K562 (cell line): ENCODE results near the gene ADAM19. TPM values are rescaled to one million over a fixed set of nuclear protein-coding genes. Genes with fewer than 3 reads are reported as not detected.

Experiments
- ATAC-seq: fragments of 200-7000 bp; cut with Tn5 transposase; 3 replicates; pipeline ENCODE4 v1.9.1; 2020; ENCODE audit warnings: moderate library complexity
- BruUV-seq: library from RNA; stranded (reverse); fragments of 400-500 nt; replicated peaks from 2 replicates; lab custom pipeline; 2021; lab: Mats Ljungman, UMichigan
- CTCF ChIA-PET: fragments of 300-600 bp; formaldehyde crosslinking; extraction: SDS; loops from one replicate; lab custom pipeline; 2021; ENCODE audit warnings: low intra/inter-chr PET ratio; lab: Yijun Ruan, JAX
- POLR2A ChIA-PET: fragments of 300-600, 350-650 bp; sonication (Branson Sonifier 250); formaldehyde crosslinking; extraction: SDS; loops from one replicate; lab custom pipeline; 2021; ENCODE audit warnings: antibody characterized with exemption, inconsistent platforms; lab: Yijun Ruan, JAX
- DNase-seq, 4 experiments: peaks; one replicate each; pipeline versions ENCODE4 v3.0.0 to v3.0.0-alpha.2; 2011 to 2018; ENCODE audit warnings: low spot score in 3 of 4, mixed read lengths in 3 of 4; ENCODE audit errors: extremely low read depth in 1 of 4
- FAIRE-seq: peaks from 2 replicates; lab custom pipeline; 2011; peaks lifted over from hg19 to GRCh38; lab: Jason Lieb, UNC
- H2AFZ ChIP-seq: 2 replicates; pipeline ENCODE4 v1.6.0; 2011; ENCODE audit warnings: low read depth, low read length, control low read depth, inconsistent platforms
- H3K27ac ChIP-seq: fragments of 200-600 bp; 3 replicates; pipeline ENCODE4 v1.8.0; 2011; ENCODE audit warnings: low read depth, mild to moderate bottlenecking, control low read depth, inconsistent platforms, low read length, moderate library complexity, mixed read lengths; ENCODE audit errors: extremely low read depth
- H3K27me3 ChIP-seq, 2 experiments: fragments of 300-600 bp in 1 of 2; 2 replicates in 1 of 2; 3 replicates in 1 of 2; pipeline versions ENCODE4 v1.6.0 to v1.8.0; 2011; ENCODE audit warnings: inconsistent platforms in 2 of 2, low read length in 2 of 2, mild to moderate bottlenecking in 1 of 2, mixed read lengths in 1 of 2, moderate library complexity in 1 of 2; ENCODE audit not compliant: control insufficient read depth in 2 of 2, insufficient read depth in 2 of 2
- H3K36me3 ChIP-seq: fragments of 300-600 bp; 3 replicates; pipeline ENCODE4 v1.8.0; 2011; ENCODE audit warnings: mild to moderate bottlenecking, low read length, inconsistent platforms; ENCODE audit not compliant: control insufficient read depth, insufficient read depth
- H3K4me1 ChIP-seq, 2 experiments: fragments of 200-600 bp in 1 of 2; replicated peaks in 1 of 2; 2 replicates in 1 of 2; 3 replicates in 1 of 2; pipeline versions ENCODE4 v1.5.1 to v1.8.0; 2011; ENCODE audit warnings: inconsistent platforms in 2 of 2, low read length in 2 of 2, mild to moderate bottlenecking in 1 of 2, mixed read lengths in 1 of 2, moderate library complexity in 1 of 2; ENCODE audit not compliant: control insufficient read depth in 2 of 2, insufficient read depth in 2 of 2
- H3K4me2 ChIP-seq: 2 replicates; pipeline ENCODE4 v1.6.1; 2011; ENCODE audit warnings: low read length, control low read depth, inconsistent platforms, mixed read lengths; ENCODE audit not compliant: insufficient read depth
- H3K4me3 ChIP-seq: fragments of 200-600 bp; sonication (generic), shearing (Covaris generic); 2 replicates; pipeline ENCODE4 v1.5.1; 2016; ENCODE audit warnings: control low read depth, inconsistent platforms
- H3K79me2 ChIP-seq: fragments of 200-600 bp; 3 replicates; pipeline ENCODE4 v1.8.0; 2011; ENCODE audit warnings: low read length, inconsistent platforms; ENCODE audit not compliant: control insufficient read depth, insufficient read depth
- H3K9ac ChIP-seq, 2 experiments: 2 replicates each; pipeline versions ENCODE4 v1.6.0 to v1.6.1; 2011; ENCODE audit warnings: low read depth in 2 of 2, low read length in 2 of 2, control low read depth in 1 of 2, inconsistent platforms in 1 of 2, mild to moderate bottlenecking in 1 of 2, mixed read lengths in 1 of 2; ENCODE audit not compliant: insufficient read depth in 1 of 2
- H3K9me1 ChIP-seq: one replicate; pipeline ENCODE4 v1.6.0; 2011; ENCODE audit warnings: inconsistent platforms, mild to moderate bottlenecking, low read length, moderate library complexity; ENCODE audit not compliant: control insufficient read depth, insufficient read depth
- H3K9me3 ChIP-seq: replicated peaks from 2 replicates; pipeline ENCODE4 v1.5.1; 2011; ENCODE audit warnings: low read depth, low read length, inconsistent platforms; ENCODE audit not compliant: control insufficient read depth, insufficient read depth
- H4K20me1 ChIP-seq: replicated peaks from 2 replicates; pipeline ENCODE4 v1.6.1; 2011; ENCODE audit warnings: low read length, inconsistent platforms, mixed read lengths; ENCODE audit not compliant: control insufficient read depth, insufficient read depth
- CREBBP ChIP-seq: IDR thresholded peaks from one replicate; pipeline ENCODE4 v1.6.1; 2012; ENCODE audit warnings: low read depth, mild to moderate bottlenecking, control low read depth, inconsistent platforms, low read length
- HMG20A ChIP-seq: fragments of 450-650 bp; formaldehyde crosslinking; conservative IDR thresholded peaks from 2 replicates; pipeline ENCODE4 v1.4.0; 2020; ENCODE audit warnings: mild to moderate bottlenecking, mixed read lengths
- MECOM ChIP-seq: fragments of 250-450 bp; sonication (Bioruptor Pico); IDR thresholded peaks from 2 replicates; pipeline ENCODE4 v1.8.0; 2022; ENCODE audit warnings: inconsistent platforms
- NR2F6 ChIP-seq: fragments of 450-650 bp; formaldehyde crosslinking; IDR thresholded peaks from 2 replicates; pipeline ENCODE4 v1.4.0; 2020; ENCODE audit warnings: mild to moderate bottlenecking
- ZNF445 ChIP-seq: fragments of 250-450 bp; sonication (Bioruptor Pico); IDR thresholded peaks from 2 replicates; pipeline ENCODE4 v1.4.0; 2020; ENCODE audit warnings: low read depth, mild to moderate bottlenecking, moderate library complexity
- WGBS: fragments of 100-300 bp; shearing (Covaris generic); methylation state at CpG from one replicate; pipeline ENCODE4 v1.1.6; 2016; ENCODE audit warnings: low coverage, mixed read lengths; ENCODE audit not compliant: insufficient coverage; ENCODE audit errors: missing lambda C conversion rate; 5-methylcytosine and 5-hydroxymethylcytosine counted together
- in situ Hi-C: fragments of 300-500 bp; cut with MboI; formaldehyde crosslinking; loops from 4 replicates; pipeline ENCODE4 v1.15.0; 2018; ENCODE audit warnings: inconsistent platforms, mixed read lengths
- intact Hi-C: fragments of 100-400 bp; cut with micrococcal nuclease; formaldehyde crosslinking; loops from 2 replicates; pipeline ENCODE4 v1.14.2; 2022
- polyA plus RNA-seq, 8 experiments: library from polyadenylated mRNA; depleted of rRNA in 4 of 8; stranded (reverse) in 5 of 8; unstranded in 3 of 8; fragments of >200 nt; fragmentation: Nextera tagmentation in 2 of 8; fragmentation: Illumina TruSeq in 1 of 8; extraction: Ambion mirVana in 2 of 8; extraction: Trizol in 1 of 8; gene quantifications; 2 replicates each; pipeline versions ENCODE4 v1.2.1 to v1.2.3, GENCODE V29; 2011 to 2014; ENCODE audit warnings: inconsistent platforms in 1 of 8, missing spikeins in 1 of 8
- total RNA-seq, 7 experiments: library from RNA; depleted of rRNA in 6 of 7; stranded (reverse); fragments of >200 nt in 6 of 7; fragmentation: Illumina TruSeq in 2 of 7; extraction: Trizol in 2 of 7; gene quantifications; 2 replicates each; pipeline versions ENCODE4 v1.2.1 to v1.2.3, GENCODE V29; 2011 to 2021; ENCODE audit warnings: low replicate concordance in 1 of 7
- TF ChIP-seq, protein P1 (sequence below): sonication (generic); formaldehyde crosslinking; IDR thresholded peaks from 2 replicates; pipeline ENCODE4 v1.8.0; 2023; ENCODE audit warnings: mild to moderate bottlenecking, missing genetic modification reagents
- TF ChIP-seq, protein P2 (sequence below): sonication (generic); formaldehyde crosslinking; IDR thresholded peaks from 2 replicates; pipeline ENCODE4 v1.8.0; 2022; ENCODE audit warnings: mild to moderate bottlenecking, missing genetic modification reagents
- TF ChIP-seq, protein P3 (sequence below): fragments of 450-650 bp; IDR thresholded peaks from 2 replicates; pipeline ENCODE4 v1.6.1; 2016; ENCODE audit warnings: mild to moderate bottlenecking

The ADAM19 gene
- total and polyA plus RNA-seq, 9 of the 15 experiments (the other 6 are each of a cell fraction or from before 2014, with no cell fraction given), result 0.11 to 1.1 (median 0.43) TPM

DNA sequence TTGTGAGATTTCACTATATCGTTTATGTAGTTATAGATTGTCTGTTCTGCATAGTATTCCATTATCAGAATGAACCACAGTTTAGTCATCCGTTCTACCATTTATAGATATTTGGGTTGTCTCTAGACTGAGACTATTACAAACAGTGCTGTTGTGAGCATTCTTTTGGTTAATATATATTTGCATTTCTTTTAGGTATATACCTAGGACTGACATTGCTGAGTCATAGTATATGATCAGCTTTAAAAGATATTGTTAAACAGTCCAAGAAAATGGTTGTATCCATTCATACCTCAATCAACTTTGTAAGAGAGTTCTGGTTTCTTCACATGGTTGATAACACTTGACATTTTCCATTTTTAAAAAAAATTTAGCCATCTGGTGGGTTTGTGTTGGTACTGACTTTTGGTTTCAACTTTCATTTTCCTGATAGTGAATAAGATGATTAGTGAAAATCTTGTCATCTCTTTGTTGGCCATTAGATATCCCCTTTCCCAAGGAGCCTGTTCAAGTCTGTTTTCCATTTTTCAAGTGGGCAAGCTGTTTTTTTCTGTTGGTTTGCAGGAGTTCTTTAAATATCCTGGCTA lies 22.9 kb upstream of the ADAM19 start:
- POLR2A ChIA-PET, result no interaction called here
- Histone ChIP-seq H3K4me1 (no peaks in the 10 kb centered on the region; a peak in 1 of 5 replicates), H3K9me3 (no peaks in the 10 kb centered on the region), H4K20me1 (no peaks in the 10 kb centered on the region), H3K27ac (no peak overlapping the region), H3K4me2 (no peak overlapping the region), H2AFZ (peak overlapping the region; percentile 47; the same call in 1 of the 2 replicates), H3K4me3 (no peak overlapping the region), H3K36me3 (no peaks in the 10 kb centered on the region), H3K27me3 (no peaks in the 10 kb centered on the region), H3K9me1 (no peaks in the 10 kb centered on the region), H3K9ac (no peak overlapping the region), H3K79me2 (no peaks in the 10 kb centered on the region)
- 48% methylated on average over 2 of the region's 2 CpGs for WGBS
- no peak for DNase-seq
- no peak for FAIRE-seq
- ATAC-seq, result no peak; the same call in 2 of the 3 replicates
- in situ Hi-C loops, result no loop called here
- no TSS peak for BruUV-seq
- intact Hi-C loops, result no loop called here
- CTCF ChIA-PET, result no interaction called here
- TF ChIP-seq, protein P1, sequence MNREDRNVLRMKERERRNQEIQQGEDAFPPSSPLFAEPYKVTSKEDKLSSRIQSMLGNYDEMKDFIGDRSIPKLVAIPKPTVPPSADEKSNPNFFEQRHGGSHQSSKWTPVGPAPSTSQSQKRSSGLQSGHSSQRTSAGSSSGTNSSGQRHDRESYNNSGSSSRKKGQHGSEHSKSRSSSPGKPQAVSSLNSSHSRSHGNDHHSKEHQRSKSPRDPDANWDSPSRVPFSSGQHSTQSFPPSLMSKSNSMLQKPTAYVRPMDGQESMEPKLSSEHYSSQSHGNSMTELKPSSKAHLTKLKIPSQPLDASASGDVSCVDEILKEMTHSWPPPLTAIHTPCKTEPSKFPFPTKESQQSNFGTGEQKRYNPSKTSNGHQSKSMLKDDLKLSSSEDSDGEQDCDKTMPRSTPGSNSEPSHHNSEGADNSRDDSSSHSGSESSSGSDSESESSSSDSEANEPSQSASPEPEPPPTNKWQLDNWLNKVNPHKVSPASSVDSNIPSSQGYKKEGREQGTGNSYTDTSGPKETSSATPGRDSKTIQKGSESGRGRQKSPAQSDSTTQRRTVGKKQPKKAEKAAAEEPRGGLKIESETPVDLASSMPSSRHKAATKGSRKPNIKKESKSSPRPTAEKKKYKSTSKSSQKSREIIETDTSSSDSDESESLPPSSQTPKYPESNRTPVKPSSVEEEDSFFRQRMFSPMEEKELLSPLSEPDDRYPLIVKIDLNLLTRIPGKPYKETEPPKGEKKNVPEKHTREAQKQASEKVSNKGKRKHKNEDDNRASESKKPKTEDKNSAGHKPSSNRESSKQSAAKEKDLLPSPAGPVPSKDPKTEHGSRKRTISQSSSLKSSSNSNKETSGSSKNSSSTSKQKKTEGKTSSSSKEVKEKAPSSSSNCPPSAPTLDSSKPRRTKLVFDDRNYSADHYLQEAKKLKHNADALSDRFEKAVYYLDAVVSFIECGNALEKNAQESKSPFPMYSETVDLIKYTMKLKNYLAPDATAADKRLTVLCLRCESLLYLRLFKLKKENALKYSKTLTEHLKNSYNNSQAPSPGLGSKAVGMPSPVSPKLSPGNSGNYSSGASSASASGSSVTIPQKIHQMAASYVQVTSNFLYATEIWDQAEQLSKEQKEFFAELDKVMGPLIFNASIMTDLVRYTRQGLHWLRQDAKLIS (CRISPR knock-in tag), result no peak
- TF ChIP-seq HMG20A (no peak), MECOM (CRISPR knock-in tag) (no peak), CREBBP (no peak), ZNF445 (CRISPR knock-in tag) (no peak), NR2F6 (CRISPR knock-in tag) (no peak)
- TF ChIP-seq, protein P2, sequence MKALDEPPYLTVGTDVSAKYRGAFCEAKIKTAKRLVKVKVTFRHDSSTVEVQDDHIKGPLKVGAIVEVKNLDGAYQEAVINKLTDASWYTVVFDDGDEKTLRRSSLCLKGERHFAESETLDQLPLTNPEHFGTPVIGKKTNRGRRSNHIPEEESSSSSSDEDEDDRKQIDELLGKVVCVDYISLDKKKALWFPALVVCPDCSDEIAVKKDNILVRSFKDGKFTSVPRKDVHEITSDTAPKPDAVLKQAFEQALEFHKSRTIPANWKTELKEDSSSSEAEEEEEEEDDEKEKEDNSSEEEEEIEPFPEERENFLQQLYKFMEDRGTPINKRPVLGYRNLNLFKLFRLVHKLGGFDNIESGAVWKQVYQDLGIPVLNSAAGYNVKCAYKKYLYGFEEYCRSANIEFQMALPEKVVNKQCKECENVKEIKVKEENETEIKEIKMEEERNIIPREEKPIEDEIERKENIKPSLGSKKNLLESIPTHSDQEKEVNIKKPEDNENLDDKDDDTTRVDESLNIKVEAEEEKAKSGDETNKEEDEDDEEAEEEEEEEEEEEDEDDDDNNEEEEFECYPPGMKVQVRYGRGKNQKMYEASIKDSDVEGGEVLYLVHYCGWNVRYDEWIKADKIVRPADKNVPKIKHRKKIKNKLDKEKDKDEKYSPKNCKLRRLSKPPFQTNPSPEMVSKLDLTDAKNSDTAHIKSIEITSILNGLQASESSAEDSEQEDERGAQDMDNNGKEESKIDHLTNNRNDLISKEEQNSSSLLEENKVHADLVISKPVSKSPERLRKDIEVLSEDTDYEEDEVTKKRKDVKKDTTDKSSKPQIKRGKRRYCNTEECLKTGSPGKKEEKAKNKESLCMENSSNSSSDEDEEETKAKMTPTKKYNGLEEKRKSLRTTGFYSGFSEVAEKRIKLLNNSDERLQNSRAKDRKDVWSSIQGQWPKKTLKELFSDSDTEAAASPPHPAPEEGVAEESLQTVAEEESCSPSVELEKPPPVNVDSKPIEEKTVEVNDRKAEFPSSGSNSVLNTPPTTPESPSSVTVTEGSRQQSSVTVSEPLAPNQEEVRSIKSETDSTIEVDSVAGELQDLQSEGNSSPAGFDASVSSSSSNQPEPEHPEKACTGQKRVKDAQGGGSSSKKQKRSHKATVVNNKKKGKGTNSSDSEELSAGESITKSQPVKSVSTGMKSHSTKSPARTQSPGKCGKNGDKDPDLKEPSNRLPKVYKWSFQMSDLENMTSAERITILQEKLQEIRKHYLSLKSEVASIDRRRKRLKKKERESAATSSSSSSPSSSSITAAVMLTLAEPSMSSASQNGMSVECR (CRISPR knock-in tag), result no peak
- TF ChIP-seq, protein P3, sequence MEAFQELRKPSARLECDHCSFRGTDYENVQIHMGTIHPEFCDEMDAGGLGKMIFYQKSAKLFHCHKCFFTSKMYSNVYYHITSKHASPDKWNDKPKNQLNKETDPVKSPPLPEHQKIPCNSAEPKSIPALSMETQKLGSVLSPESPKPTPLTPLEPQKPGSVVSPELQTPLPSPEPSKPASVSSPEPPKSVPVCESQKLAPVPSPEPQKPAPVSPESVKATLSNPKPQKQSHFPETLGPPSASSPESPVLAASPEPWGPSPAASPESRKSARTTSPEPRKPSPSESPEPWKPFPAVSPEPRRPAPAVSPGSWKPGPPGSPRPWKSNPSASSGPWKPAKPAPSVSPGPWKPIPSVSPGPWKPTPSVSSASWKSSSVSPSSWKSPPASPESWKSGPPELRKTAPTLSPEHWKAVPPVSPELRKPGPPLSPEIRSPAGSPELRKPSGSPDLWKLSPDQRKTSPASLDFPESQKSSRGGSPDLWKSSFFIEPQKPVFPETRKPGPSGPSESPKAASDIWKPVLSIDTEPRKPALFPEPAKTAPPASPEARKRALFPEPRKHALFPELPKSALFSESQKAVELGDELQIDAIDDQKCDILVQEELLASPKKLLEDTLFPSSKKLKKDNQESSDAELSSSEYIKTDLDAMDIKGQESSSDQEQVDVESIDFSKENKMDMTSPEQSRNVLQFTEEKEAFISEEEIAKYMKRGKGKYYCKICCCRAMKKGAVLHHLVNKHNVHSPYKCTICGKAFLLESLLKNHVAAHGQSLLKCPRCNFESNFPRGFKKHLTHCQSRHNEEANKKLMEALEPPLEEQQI, result no peak
